Gastroesophageal sphincter (tissue), 4 donors: ENCODE measurements around the gene CCDC85B. TPM values are rescaled to one million over a fixed set of nuclear protein-coding genes. Genes with fewer than 3 reads are reported as not detected.

Experiments used
- ATAC-seq: fragments of 150-250 bp; one replicate; pipeline ENCODE4 v1.9.1; 2016; ENCODE audit warnings: mild to moderate bottlenecking, moderate library complexity
- H3K27ac ChIP-seq, 4 donors: fragments of 200-600 bp; sonication (generic) in 3 of 4; 1 replicate in 3 of 4; 2 replicates in 1 of 4; pipeline ENCODE4 v1.5.1; 2016 to 2019
- H3K27me3 ChIP-seq: fragments of 200-600 bp; sonication (generic); one replicate; pipeline ENCODE4 v1.5.1; 2019
- H3K36me3 ChIP-seq, 2 donors: fragments of 200-600 bp; sonication (generic); one replicate each; pipeline ENCODE4 v1.5.1; 2019; ENCODE audit warnings: control low read depth in 1 of 2
- H3K4me1 ChIP-seq, 3 donors: fragments of 200-600 bp; sonication (generic); 1 replicate in 2 of 3; 2 replicates in 1 of 3; pipeline ENCODE4 v1.5.1; 2016 to 2019; ENCODE audit warnings: control low read depth in 2 of 3
- H3K4me3 ChIP-seq, 2 donors: fragments of 200-600 bp; sonication (generic); one replicate each; pipeline ENCODE4 v1.5.1; 2019; ENCODE audit warnings: mild to moderate bottlenecking in 1 of 2, moderate library complexity in 1 of 2
- H3K9me3 ChIP-seq, 3 donors: fragments of 200-600 bp; sonication (generic); one replicate each; pipeline ENCODE4 v1.5.1; 2017 to 2019; ENCODE audit warnings: control low read depth in 2 of 3
- EP300 ChIP-seq: sonication (generic); formaldehyde crosslinking; IDR thresholded peaks from one replicate; pipeline ENCODE4 v1.6.1; 2017; ENCODE audit warnings: antibody characterized with exemption, mild to moderate bottlenecking
- POLR2A ChIP-seq, 2 donors: fragments of 450-650 bp; IDR thresholded peaks; one replicate each; pipeline ENCODE4 v1.6.1; 2017; ENCODE audit warnings: antibody characterized with exemption in 2 of 2, mild to moderate bottlenecking in 2 of 2, moderate library complexity in 1 of 2
- POLR2AphosphoS5 ChIP-seq: sonication (generic); formaldehyde crosslinking; IDR thresholded peaks from one replicate; pipeline ENCODE4 v1.6.1; 2017; ENCODE audit warnings: antibody characterized with exemption
- whole genome bisulfite sequencing, 2 donors: methylation state at CpG; one replicate each; pipeline ENCODE4 v1.1.5; 2018; ENCODE audit warnings: low coverage in 1 of 2; 5-methylcytosine and 5-hydroxymethylcytosine counted together
- total RNA-seq, 4 donors: library from RNA; depleted of rRNA; stranded (reverse); fragments of >200 nt; gene quantifications; one replicate each; pipeline ENCODE4 v1.1.0, GENCODE V29; 2016
- TF ChIP-seq, protein P1 (sequence below), 4 experiments: fragments of 200-600 bp in 2 of 4; fragments of 450-650 bp in 2 of 4; sonication (generic) in 1 of 4; IDR thresholded peaks; one replicate each; pipeline ENCODE4 v1.5.1; 2017 to 2019; ENCODE audit warnings: antibody characterized with exemption in 4 of 4, mild to moderate bottlenecking in 2 of 4, moderate library complexity in 2 of 4

The CCDC85B gene
- total RNA-seq, 4 donors from 2014 or later = 68.7 to 111 (median 77.7) TPM

DNA sequence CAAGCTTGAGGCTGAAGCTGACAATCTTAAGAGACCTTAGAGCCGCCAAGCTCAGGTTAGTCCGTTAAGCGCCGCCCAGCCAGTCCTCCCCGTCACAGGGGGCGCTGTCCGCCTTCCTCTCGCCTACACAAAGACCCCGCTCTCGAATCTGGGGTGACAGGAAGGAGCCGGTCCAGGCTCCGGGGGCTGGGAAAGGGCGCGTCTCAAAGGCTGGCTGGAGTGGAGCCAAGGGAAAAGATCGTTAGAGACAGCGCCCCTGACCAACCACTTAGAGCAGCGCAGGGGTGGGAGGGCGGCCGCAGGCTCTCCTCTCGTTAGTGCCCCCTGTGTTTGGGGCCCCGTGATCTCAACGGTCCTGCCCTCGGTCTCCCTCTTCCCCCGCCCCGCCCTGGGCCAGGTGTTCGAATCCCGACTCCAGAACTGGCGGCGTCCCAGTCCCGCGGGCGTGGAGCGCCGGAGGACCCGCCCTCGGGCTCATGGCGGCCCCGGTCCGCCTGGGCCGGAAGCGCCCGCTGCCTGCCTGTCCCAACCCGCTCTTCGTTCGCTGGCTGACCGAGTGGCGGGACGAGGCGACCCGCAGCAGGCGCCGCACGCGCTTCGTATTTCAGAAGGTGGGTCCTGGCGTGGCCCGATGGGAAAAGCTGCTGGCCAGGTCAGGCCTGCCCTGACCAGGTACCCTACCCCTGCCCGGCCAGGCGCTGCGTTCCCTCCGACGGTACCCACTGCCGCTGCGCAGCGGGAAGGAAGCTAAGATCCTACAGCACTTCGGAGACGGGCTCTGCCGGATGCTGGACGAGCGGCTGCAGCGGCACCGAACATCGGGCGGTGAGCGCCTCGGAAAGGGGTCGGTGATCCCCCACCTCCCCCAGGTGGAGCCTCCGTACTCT lies 30.0 kb upstream of the CCDC85B start, which contains the start of gene MUS81:
Gene MUS81, plus strand, starts transcription at position 156 of the 887 bp plus-strand sequence. Its CDS starts 321 bp downstream, at position 477.
- H3K9me3 ChIP-seq = no peaks in the 10 kb centered on the region
- peak within 1 kb of the TSS; percentile 61 to 95 for H3K4me3 ChIP-seq
- H3K4me1 ChIP-seq = peaks cover 0 to 72% (median 25%) of the 10 kb centered on the region in 3 donors
- H3K27me3 ChIP-seq = no peaks in the 10 kb centered on the region
- WGBS, 2 donors = no CpG with 5 or more reads among the region's 78 CpGs
- ATAC-seq = peak; percentile 67
- peak within 1 kb of the TSS; percentile 90 to 99 (median 96) for H3K27ac ChIP-seq
- TF ChIP-seq POLR2A (IDR thresholded peaks at IDR 0.05) (peak; percentile 42 to 64), POLR2AphosphoS5 (peak; percentile 82), EP300 (no peak)
- TF ChIP-seq, protein P1, sequence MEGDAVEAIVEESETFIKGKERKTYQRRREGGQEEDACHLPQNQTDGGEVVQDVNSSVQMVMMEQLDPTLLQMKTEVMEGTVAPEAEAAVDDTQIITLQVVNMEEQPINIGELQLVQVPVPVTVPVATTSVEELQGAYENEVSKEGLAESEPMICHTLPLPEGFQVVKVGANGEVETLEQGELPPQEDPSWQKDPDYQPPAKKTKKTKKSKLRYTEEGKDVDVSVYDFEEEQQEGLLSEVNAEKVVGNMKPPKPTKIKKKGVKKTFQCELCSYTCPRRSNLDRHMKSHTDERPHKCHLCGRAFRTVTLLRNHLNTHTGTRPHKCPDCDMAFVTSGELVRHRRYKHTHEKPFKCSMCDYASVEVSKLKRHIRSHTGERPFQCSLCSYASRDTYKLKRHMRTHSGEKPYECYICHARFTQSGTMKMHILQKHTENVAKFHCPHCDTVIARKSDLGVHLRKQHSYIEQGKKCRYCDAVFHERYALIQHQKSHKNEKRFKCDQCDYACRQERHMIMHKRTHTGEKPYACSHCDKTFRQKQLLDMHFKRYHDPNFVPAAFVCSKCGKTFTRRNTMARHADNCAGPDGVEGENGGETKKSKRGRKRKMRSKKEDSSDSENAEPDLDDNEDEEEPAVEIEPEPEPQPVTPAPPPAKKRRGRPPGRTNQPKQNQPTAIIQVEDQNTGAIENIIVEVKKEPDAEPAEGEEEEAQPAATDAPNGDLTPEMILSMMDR (IDR thresholded peaks at IDR 0.05) = peak in 3 of 4 experiments; percentile 75 to 92 (median 84)
- peaks cover 0 to 48% of the 10 kb centered on the region in 2 donors for H3K36me3 ChIP-seq

DNA sequence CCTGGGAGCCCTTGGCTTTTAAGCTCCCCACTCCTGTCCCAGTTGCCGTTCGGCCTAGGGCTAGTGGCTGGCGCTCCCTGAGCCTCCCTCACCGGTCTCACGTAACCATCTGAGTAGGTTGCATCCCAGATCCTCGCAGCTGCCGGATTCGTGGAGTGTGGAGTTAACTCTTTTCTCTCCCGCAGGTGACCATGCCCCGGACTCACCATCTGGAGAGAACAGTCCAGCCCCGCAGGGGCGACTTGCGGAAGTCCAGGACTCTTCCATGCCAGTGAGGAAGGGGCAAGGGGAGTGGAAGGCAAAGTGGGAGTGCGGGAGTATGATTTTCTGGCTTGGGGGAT lies 29.3 kb upstream of the CCDC85B start:
- H3K4me1 ChIP-seq = peaks cover 0 to 66% (median 19%) of the 10 kb centered on the region in 3 donors
- WGBS, 2 donors = 0 to 25% methylated on average over 1 to 5 of the region's 14 CpGs
- peak overlapping the region; percentile 61 to 95 for H3K4me3 ChIP-seq
- H3K36me3 ChIP-seq = peaks cover 0 to 48% of the 10 kb centered on the region in 2 donors
- H3K27me3 ChIP-seq = no peaks in the 10 kb centered on the region
- peak overlapping the region; percentile 90 to 99 (median 96) for H3K27ac ChIP-seq
- TF ChIP-seq, protein P1 (IDR thresholded peaks at IDR 0.05) = no peak
- TF ChIP-seq POLR2A (IDR thresholded peaks at IDR 0.05) (no peak), EP300 (no peak), POLR2AphosphoS5 (no peak)
- no peaks in the 10 kb centered on the region for H3K9me3 ChIP-seq
- no peak for ATAC-seq

DNA sequence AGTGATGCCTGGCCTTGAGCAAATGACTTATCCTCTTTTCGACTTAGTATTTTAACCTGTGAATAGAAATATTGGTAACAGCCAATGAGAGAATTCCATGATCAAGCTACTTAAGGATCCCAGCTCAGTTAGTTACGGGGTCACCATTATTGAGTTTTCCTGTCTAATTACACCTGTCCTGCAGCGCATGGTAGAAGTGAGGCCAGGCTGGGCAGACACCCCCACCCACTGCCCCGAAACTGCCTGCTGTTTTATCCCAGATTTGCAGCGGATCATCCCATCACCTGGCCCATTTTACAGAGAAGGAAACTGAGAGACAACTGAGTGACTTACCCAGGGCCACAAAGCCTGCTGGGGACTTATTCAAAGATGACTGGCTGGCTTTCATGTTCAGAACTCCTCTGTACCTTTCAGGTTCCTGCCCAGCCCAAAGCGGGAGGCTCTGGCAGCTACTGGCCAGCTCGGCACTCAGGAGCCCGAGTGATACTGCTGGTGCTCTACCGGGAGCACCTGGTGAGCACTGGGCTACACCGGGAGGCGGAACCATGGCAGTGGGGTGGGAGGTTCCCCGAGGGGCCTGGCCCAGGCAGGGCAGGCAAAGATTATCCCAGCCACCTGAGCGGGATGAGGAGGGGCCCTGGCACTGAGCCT lies 28.8 kb upstream of the CCDC85B start:
- ATAC-seq = no peak
- H3K36me3 ChIP-seq = peaks cover 0 to 51% of the 10 kb centered on the region in 2 donors
- WGBS, 2 donors = 63 to 72% methylated on average over 2 to 4 of the region's 13 CpGs
- H3K9me3 ChIP-seq = no peaks in the 10 kb centered on the region
- H3K4me1 ChIP-seq = peaks cover 0 to 61% (median 15%) of the 10 kb centered on the region in 3 donors
- TF ChIP-seq EP300 (no peak), POLR2A (IDR thresholded peaks at IDR 0.05) (no peak), POLR2AphosphoS5 (no peak)
- TF ChIP-seq, protein P1 (IDR thresholded peaks at IDR 0.05) = no peak
- no peaks in the 10 kb centered on the region for H3K27me3 ChIP-seq
- peak overlapping the region; percentile 61 to 95 for H3K4me3 ChIP-seq
- peak overlapping the region in 3 of 4 donors; percentile 90 to 99 (median 97) for H3K27ac ChIP-seq

DNA sequence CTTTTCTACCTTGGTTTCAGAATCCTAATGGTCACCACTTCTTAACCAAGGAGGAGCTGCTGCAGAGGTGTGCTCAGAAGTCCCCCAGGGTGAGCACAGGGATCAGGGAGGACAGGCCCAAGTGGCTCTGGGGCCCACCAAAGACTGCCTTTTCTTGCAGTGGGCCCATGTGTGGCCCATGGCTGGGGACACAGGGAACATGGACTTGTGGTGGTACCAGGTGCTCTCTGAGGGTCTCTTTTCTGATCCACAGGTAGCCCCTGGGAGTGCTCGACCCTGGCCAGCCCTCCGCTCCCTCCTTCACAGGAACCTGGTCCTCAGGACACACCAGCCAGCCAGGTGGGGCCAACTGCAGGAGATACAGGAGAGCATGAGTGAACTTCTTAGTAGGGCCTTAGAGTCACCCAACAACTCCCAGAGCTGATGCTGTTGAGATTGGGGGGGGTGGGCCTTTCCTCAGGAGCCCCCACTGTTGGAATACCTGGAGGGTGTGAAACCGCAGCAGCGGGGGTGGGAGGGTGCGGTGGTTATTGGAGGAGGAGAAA lies 28.2 kb upstream of the CCDC85B start:
- peaks cover 0 to 62% (median 15%) of the 10 kb centered on the region in 3 donors for H3K4me1 ChIP-seq
- H3K36me3 ChIP-seq = peaks cover 0 to 57% of the 10 kb centered on the region in 2 donors
- WGBS, 2 donors = no CpG with 5 or more reads among the region's 5 CpGs
- H3K9me3 ChIP-seq = no peaks in the 10 kb centered on the region
- H3K27me3 ChIP-seq = no peaks in the 10 kb centered on the region
- H3K4me3 ChIP-seq = peak overlapping the region in 1 of 2 donors; percentile 95
- peak overlapping the region in 3 of 4 donors; percentile 90 to 99 (median 97) for H3K27ac ChIP-seq
- ATAC-seq = no peak
- no peak for TF ChIP-seq POLR2A (IDR thresholded peaks at IDR 0.05)
- no peak for TF ChIP-seq POLR2AphosphoS5
- no peak for TF ChIP-seq EP300
